ENCODE measurements around the gene GBP3.

DNA sequence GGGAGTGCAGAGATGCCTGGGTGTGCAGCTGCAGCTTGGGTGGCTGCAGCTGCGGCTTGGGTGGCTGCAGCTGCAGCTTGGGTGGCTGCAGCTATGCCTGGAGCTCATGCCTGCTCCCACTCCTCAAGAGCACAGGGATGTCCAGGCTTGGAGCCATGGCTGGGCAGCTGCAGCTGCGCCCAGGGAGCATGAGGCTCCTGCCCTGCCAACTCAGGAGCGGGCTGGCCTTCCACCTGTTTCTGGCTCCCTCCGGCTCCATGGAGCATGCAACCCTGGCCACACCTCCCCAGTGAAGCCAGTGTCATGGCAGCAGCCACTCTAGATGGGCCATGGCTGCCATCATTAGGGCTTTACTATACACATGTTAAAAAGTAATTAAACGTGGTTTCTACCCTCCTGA is 21.3 kb upstream of the GBP3 start:
- TF ChIP-seq, protein P1, sequence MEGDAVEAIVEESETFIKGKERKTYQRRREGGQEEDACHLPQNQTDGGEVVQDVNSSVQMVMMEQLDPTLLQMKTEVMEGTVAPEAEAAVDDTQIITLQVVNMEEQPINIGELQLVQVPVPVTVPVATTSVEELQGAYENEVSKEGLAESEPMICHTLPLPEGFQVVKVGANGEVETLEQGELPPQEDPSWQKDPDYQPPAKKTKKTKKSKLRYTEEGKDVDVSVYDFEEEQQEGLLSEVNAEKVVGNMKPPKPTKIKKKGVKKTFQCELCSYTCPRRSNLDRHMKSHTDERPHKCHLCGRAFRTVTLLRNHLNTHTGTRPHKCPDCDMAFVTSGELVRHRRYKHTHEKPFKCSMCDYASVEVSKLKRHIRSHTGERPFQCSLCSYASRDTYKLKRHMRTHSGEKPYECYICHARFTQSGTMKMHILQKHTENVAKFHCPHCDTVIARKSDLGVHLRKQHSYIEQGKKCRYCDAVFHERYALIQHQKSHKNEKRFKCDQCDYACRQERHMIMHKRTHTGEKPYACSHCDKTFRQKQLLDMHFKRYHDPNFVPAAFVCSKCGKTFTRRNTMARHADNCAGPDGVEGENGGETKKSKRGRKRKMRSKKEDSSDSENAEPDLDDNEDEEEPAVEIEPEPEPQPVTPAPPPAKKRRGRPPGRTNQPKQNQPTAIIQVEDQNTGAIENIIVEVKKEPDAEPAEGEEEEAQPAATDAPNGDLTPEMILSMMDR (IDR thresholded peaks at IDR 0.05; ENCODE audit: low read depth, low read length): no peak
- no peak for TF ChIP-seq EZH2phosphoT487 (IDR thresholded peaks at IDR 0.05; ENCODE audit: low read depth)

All from OCI-LY3 (cell line).